Breast epithelium (tissue), 3 donors: Measurements from ENCODE around the gene MAPK8.

Experiments
- POLR2A ChIP-seq: fragments of 450-650 bp; IDR thresholded peaks from one replicate; pipeline ENCODE4 v1.6.1; 2016; ENCODE audit warnings: antibody characterized with exemption, mild to moderate bottlenecking, moderate library complexity
- POLR2AphosphoS5 ChIP-seq, 3 donors: sonication (generic); formaldehyde crosslinking; IDR thresholded peaks; one replicate each; pipeline ENCODE4 v1.6.1; 2017; ENCODE audit warnings: antibody characterized with exemption in 3 of 3
- TF ChIP-seq, protein P1 (sequence below), 3 donors: fragments of 450-650 bp; IDR thresholded peaks; one replicate each; pipeline ENCODE4 v1.5.1; 2016 to 2017; ENCODE audit warnings: antibody characterized with exemption in 3 of 3, mild to moderate bottlenecking in 3 of 3, moderate library complexity in 3 of 3

DNA sequence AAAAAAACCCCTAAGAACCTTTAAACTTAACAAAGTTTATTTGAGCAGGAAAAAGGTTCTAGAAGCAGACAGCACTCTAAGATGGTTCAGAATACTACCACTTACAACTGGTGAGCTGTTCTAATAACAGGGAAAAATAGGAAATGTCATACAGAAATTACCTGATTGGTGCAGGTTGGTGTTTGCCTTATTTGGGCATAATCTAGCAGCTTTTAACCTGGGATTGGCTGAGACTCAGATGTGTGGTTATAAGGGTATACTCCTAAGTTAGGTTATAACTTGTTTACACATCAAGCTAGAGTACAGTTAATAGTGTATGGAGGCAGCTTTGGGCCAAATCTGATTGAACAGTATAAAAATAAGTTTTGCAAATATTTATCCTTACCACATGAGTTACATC is 59.8 kb downstream of the MAPK8 start:
- TF ChIP-seq POLR2A, result no peak
- TF ChIP-seq, protein P1, sequence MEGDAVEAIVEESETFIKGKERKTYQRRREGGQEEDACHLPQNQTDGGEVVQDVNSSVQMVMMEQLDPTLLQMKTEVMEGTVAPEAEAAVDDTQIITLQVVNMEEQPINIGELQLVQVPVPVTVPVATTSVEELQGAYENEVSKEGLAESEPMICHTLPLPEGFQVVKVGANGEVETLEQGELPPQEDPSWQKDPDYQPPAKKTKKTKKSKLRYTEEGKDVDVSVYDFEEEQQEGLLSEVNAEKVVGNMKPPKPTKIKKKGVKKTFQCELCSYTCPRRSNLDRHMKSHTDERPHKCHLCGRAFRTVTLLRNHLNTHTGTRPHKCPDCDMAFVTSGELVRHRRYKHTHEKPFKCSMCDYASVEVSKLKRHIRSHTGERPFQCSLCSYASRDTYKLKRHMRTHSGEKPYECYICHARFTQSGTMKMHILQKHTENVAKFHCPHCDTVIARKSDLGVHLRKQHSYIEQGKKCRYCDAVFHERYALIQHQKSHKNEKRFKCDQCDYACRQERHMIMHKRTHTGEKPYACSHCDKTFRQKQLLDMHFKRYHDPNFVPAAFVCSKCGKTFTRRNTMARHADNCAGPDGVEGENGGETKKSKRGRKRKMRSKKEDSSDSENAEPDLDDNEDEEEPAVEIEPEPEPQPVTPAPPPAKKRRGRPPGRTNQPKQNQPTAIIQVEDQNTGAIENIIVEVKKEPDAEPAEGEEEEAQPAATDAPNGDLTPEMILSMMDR (IDR thresholded peaks at IDR 0.05), result no peak
- no peak for TF ChIP-seq POLR2AphosphoS5 (IDR thresholded peaks at IDR 0.05)
